Measurements from ENCODE around the gene TNIK. TPM values are rescaled to one million over a fixed set of nuclear protein-coding genes. Genes with fewer than 3 reads are reported as not detected.

Gene TNIK
- total RNA-seq, 1 donor from 2014 or later, result 1.5 TPM

GRCh38 chr3:171103185-171103584 is 357.0 kb downstream of the TNIK start:
- Mint-ChIP-seq H3K4me1 (ENCODE audit: low read depth, unreplicated experiment) (no peaks in the 10 kb centered on the region), H3K27ac (ENCODE audit: unreplicated experiment) (no peak overlapping the region), H3K4me3 (ENCODE audit: unreplicated experiment) (no peak overlapping the region), H3K27me3 (ENCODE audit: unreplicated experiment) (no peaks in the 10 kb centered on the region), H3K9me3 (ENCODE audit: unreplicated experiment) (no peaks in the 10 kb centered on the region), H3K36me3 (ENCODE audit: unreplicated experiment) (no peaks in the 10 kb centered on the region)
- DNase-seq, result no peak
- no peak for TF ChIP-seq CTCF (IDR thresholded peaks at IDR 0.05; ENCODE audit: partially characterized antibody, unreplicated experiment)

GRCh38 chr3:171101982-171102641 is 358.1 kb downstream of the TNIK start:
- TF ChIP-seq CTCF (IDR thresholded peaks at IDR 0.05; ENCODE audit: partially characterized antibody, unreplicated experiment), result no peak
- Mint-ChIP-seq H3K9me3 (ENCODE audit: unreplicated experiment) (peaks cover 2% of the 10 kb centered on the region), H3K27me3 (ENCODE audit: unreplicated experiment) (no peaks in the 10 kb centered on the region), H3K4me1 (ENCODE audit: low read depth, unreplicated experiment) (no peaks in the 10 kb centered on the region), H3K27ac (ENCODE audit: unreplicated experiment) (no peak overlapping the region), H3K4me3 (ENCODE audit: unreplicated experiment) (no peak overlapping the region), H3K36me3 (ENCODE audit: unreplicated experiment) (no peaks in the 10 kb centered on the region)
- DNase-seq, result no peak

- Mint-ChIP-seq H3K4me1 (ENCODE audit: low read depth, unreplicated experiment) (no peaks in the 10 kb centered on the region), H3K4me3 (ENCODE audit: unreplicated experiment) (no peak overlapping the region), H3K27me3 (ENCODE audit: unreplicated experiment) (no peaks in the 10 kb centered on the region), H3K9me3 (ENCODE audit: unreplicated experiment) (peaks cover 2% of the 10 kb centered on the region), H3K27ac (ENCODE audit: unreplicated experiment) (no peak overlapping the region), H3K36me3 (ENCODE audit: unreplicated experiment) (no peaks in the 10 kb centered on the region)
- DNase-seq, result no peak
- TF ChIP-seq CTCF (IDR thresholded peaks at IDR 0.05; ENCODE audit: partially characterized antibody, unreplicated experiment), result no peak
These were observed 360.3 kb downstream of the TNIK start for GRCh38 chr3:171099911-171100310.

- H3K4me1 Mint-ChIP-seq (ENCODE audit: low read depth, unreplicated experiment), result no peaks in the 10 kb centered on the region
- no peaks in the 10 kb centered on the region for H3K36me3 Mint-ChIP-seq (ENCODE audit: unreplicated experiment)
- H3K9me3 Mint-ChIP-seq (ENCODE audit: unreplicated experiment), result peaks cover 2% of the 10 kb centered on the region
- H3K4me3 Mint-ChIP-seq (ENCODE audit: unreplicated experiment), result no peak overlapping the region
- H3K27me3 Mint-ChIP-seq (ENCODE audit: unreplicated experiment), result no peaks in the 10 kb centered on the region
- no peak overlapping the region for H3K27ac Mint-ChIP-seq (ENCODE audit: unreplicated experiment)
- no peak for TF ChIP-seq CTCF (IDR thresholded peaks at IDR 0.05; ENCODE audit: partially characterized antibody, unreplicated experiment)
- DNase-seq, result no peak
These were observed 365.1 kb downstream of the TNIK start for GRCh38 chr3:171095063-171095462.

GRCh38 chr3:171094411-171094810 is 365.8 kb downstream of the TNIK start:
- no peak for TF ChIP-seq CTCF (IDR thresholded peaks at IDR 0.05; ENCODE audit: partially characterized antibody, unreplicated experiment)
- H3K9me3 Mint-ChIP-seq (ENCODE audit: unreplicated experiment), result peaks cover 2% of the 10 kb centered on the region
- H3K36me3 Mint-ChIP-seq (ENCODE audit: unreplicated experiment), result no peaks in the 10 kb centered on the region
- no peak for DNase-seq
- H3K4me1 Mint-ChIP-seq (ENCODE audit: low read depth, unreplicated experiment), result peaks cover 4% of the 10 kb centered on the region
- no peak overlapping the region for H3K4me3 Mint-ChIP-seq (ENCODE audit: unreplicated experiment)
- H3K27me3 Mint-ChIP-seq (ENCODE audit: unreplicated experiment), result no peaks in the 10 kb centered on the region
- no peak overlapping the region for H3K27ac Mint-ChIP-seq (ENCODE audit: unreplicated experiment)

Data from glutamatergic neuron (in vitro differentiated cells).